ENCODE data around the gene EPHB6. TPM values are rescaled to one million over a fixed set of nuclear protein-coding genes. Genes with fewer than 3 reads are reported as not detected.

Gene EPHB6
- total RNA-seq, 1 donor from 2014 or later = 15.9 TPM

GRCh38 chr7:142833174-142834048 is 21.5 kb upstream of the EPHB6 start:
- no peak for DNase-seq

- no peak for DNase-seq
These were observed 19.4 kb upstream of the EPHB6 start for GRCh38 chr7:142835487-142835886.

GRCh38 chr7:142836426-142836825 is 18.4 kb upstream of the EPHB6 start:
- DNase-seq = no peak

DNA sequence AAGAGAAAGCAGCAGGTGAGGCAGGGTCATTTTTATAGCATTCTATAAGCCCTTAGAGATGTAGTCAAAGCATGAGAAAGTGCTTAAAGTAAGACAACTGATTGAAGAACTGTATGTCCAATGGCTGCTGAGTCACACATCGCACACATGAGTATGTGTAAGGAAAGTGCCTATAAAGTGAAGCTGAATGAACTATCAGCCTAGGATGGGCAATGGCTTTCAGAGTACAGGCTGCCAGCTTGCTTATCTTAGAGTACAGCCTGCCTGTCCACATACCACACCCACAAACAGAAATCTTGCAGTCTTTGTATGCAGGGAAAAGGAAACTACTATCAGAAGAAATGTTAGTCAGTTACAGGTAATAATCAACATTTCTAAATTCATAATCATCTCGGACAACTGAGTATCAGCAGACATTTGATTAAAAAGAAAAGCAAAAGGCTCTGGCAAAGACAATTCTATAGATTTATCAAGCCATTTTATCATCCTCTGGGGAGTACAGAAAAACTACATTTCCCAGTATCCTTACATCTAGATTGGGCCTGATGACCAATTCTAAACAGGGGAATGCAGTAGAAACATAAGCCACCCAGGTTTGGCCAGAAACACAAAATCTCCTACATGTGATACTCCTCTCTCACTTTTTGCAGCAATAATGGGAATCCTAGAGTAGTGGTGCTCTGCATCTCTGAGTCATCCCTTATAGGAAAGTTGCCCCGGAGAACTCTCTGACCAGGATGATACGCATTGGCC is 16.2 kb upstream of the EPHB6 start:
- no peak for DNase-seq

DNA sequence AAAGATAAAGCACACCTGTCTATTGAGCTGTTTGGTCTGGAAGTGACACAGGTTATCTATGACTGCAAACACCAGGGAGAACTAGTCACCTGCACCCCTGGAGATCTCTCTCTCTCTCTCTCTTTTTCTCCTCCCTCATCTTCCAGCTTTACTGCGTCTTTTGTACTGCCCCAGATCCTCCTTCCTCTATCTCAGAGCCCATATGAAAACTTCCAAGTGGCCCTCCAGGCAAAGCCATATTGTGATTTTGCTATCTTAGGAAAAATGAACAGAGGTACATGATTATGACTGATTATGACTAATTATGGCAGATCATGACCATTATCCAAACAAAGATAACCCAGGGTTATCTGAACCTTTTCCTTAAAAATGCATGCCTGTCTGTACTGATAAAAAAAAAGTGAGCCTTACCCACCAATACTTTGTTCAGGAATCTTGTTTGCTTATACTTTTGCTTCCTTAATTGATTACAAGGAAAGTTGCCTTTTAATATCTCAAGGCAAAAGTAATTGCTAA is 12.6 kb upstream of the EPHB6 start:
- no peak for DNase-seq

GRCh38 chr7:142847353-142847752 is 7.5 kb upstream of the EPHB6 start:
- DNase-seq = no peak

DNA sequence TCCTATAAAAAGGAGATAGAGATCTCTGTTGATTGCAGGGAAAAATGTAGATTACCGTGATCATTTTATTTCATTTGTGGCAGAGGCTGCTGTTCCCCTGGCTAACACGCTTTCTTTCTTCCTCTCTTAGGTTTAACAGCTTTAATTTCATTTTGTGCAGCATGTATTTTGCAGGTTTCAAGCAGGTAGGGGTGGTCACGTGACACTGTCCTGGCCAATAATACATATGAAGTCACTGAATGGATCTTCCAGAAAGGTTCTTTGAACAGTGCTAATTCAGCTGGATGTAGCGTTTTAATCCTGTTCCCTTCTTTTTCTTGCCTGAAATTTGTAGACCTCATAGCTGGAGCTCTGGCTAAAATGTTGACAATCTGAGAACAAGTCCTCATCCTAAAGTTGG is 3.6 kb upstream of the EPHB6 start:
- no peak for DNase-seq

DNA sequence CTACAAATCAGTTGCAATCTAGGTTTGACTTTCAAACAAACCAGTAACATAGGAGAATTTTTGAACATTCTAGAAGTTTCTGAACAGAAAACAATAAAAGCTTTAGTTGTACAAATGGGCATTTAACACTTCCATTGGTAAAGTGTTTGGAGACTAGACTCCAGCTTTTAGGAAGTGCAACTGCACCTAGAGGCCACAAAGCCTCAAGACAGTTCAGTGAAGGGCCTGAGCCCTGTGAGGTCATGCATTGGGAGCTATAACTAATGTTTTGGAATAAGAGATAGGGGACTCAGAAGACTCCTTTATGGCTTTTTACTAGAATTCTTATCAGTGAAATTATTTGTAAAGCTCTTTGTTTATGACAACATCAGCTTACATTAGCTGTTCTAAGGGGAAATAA is 3.0 kb upstream of the EPHB6 start:
- no peak for DNase-seq

DNA sequence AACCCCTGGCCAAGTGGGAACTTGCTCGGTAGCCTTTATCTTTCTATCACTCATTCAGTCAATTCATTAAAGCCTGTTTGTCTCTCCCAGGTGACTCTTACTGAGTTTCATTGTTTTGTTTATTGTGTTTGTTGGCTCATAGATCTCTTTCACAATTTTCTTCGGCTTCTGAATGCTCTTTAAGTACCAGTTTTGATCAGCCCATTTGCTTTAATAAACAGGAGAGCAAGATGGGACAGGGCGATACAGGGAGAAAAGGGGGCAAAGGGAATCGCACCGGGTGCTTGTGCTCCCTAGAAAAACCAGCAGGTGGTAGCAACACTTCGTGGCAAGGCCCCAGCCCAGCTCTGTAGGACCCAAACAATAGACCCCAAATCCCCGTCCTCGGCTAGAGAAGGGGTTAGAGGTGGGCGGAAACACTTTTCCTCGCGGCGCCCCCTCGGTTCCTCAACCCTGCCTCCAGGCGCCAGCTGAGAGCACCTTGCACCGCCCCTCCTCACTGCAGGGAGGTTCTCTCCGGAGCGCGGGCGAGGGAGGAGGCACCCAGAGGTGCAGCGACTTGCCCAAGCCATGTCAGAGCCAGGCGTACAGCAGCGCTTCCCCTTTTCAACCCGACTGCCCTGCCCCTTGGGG is 1.0 kb upstream of the EPHB6 start:
- DNase-seq = peak; percentile 86

DNA sequence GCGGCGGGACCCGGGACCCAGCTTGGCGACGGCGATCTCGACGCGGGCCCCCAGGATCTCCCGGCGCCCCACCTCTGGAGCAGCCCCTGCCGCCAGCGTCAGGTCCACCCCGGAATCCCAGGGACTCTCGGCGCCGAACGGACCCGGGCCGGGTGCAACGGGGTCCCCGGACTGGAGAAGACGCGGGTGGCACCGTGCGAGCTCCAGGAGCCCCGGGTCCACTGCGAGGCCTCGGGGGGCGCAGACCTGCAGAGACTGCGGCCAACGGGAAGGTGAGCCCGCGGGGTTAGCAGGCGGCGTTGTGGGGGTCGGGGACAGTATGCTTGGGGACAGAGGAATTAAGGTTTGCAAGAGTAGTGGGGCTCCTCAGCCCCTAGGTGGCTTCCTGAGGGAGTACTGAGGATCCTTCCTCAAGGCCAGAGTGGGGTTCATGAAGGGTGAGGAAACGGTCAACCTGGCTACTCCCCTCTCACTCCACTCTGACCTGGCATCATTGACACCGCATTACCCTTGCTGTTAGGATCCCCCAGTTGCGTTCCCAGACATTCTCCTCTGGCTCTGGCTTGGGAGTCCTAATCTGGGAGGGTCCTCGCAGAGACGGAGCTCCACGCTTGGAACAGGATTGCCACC is 353 bp downstream of the EPHB6 start:
- peak; percentile 15 for DNase-seq

DNA sequence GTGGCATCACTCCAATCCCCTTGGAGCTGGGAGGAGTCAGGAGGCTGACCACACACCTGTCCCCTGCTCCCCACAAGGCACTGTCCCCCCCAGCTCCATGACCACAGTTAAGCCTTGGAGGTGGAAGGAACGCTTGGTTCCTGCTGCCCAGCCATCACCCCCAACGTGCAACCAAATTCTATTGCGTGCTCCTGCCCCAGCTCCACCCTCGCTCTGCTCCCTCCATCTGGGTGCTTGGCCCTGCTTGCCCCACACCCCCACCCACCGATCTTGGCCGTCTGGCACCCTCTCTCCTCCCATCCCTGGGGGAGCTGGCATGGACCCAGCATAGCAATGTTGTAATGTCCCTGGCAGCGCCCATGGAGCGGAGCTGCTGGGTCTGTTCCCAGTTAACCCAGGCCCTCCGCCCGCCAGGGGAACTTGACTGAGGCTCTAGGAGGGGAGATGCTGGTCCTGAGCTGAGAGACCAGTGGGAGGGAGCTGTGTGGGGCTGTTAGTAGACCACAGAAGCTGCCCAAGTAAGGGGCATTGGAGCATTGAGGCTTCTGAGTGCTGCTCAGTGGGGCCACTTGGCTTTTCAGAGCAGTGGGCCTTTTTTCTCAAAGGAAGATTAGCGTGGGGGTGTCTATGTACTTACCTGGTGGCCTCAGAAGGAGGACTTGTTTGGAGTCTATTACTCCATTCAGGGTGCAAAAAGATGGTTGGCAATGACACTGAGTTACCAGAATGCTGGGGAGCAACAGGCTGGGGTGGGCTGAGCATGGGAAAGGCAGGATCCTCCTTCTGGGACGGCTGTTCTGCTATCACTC is 1.1 kb downstream of the EPHB6 start:
- DNase-seq = no peak

DNA sequence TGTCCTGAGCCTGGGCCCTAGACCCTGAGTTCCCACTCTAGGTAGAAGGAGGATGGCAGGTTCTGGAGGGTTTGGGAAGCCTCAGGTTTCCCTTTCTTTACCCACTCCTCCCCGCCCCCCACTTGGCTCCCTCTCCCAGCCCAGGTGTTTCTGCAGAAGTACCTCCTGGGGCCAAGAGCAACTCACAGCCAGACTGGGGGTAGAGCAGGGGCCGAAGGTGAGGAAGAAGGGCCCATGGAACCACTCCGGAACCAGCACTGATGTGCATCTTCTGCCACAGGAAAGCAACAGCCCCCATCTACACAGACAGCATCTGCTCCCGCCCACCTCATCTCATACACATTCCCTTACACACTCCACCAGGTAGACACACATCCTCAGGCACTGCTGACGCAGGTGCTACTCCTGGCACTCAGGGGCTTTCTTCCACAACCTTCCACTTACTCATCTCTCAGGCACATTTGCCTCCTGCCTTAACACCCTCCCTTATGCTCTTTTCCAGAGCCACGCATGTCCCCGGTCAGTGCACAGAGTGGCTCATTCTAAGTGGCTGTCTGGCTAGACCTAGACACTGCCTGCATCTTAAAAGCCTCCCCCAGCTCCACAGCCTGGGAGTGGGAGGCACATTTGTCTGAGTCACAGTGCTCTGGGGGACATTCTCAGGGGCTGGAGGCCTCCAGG is 1.8 kb downstream of the EPHB6 start:
- no peak for DNase-seq

DNA sequence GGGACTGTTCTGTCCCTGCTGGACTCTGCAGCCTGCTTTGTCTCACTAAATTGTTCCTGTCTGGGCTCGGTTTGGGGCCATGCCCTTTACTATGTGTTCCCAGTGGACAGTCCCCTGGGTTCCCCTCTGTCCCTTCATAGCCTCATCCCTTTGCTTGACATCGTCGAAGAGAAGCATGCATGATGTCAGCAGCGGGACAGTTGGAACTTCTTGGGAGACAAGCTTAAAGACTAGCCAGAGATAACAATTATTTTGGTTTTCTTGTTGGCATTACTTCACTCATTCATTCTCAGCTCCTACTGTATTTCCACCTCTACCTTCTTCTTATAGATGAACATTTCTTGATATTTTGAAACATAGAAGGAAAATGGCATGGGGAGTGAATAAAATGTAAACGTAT is 2.7 kb downstream of the EPHB6 start:
- DNase-seq = no peak

DNA sequence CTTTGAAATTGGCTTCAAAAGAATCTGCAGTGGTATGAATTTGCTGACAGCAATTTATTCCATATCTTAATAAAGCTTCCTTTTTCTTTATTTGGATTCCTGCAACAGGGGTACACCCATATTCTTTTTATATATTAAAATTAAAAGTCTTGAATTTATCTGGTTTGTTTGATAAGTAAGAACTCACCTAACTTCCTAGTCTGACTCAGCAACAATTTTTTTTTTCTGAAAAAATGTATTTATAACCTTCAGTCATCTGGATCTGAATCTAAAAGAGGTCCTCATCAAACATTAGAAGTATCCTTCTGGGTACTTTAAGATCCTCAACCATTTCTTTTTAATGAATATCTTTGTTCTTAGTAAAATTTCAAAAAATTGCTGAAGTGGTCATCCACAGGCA is 4.5 kb downstream of the EPHB6 start:
- DNase-seq = no peak

DNA sequence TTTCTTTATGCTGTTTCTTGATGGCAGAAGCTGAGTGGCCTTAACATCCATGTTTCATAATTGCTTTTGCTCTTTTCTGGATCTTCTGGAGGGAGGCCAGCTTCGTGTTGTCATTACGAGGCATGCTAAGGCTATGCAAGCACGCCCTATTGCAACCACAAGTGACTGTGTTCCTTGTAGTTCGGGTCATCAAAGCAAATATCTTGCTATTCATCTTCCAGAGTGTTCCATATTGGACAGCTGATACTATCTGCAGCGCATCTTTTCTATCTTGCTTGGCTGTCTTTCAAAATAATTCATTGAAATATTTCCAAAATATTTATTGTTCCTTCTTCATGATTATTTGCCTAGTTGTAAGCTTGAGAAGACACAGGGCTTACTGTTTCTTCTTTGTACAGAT is 5.0 kb downstream of the EPHB6 start:
- DNase-seq = peak; percentile 23

DNA sequence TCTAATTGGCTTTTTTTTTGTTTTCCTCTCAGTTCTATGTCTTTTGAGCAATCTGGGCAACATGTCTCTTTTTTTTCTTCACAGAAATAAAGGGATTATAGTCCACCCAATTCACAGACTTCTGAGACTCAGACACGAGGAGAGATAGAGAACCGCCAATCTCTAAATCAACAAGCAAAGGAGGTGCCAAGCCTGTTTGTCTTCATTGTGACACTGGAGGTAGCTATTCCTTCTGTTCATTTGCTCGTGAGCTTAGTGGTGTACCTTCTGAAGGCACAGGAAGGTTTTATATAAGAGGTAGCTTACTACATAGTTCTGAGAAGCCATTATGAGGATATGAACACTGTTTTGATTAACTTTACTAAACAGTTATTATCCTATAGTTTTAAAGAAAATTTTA is 6.1 kb downstream of the EPHB6 start:
- DNase-seq = no peak

DNA sequence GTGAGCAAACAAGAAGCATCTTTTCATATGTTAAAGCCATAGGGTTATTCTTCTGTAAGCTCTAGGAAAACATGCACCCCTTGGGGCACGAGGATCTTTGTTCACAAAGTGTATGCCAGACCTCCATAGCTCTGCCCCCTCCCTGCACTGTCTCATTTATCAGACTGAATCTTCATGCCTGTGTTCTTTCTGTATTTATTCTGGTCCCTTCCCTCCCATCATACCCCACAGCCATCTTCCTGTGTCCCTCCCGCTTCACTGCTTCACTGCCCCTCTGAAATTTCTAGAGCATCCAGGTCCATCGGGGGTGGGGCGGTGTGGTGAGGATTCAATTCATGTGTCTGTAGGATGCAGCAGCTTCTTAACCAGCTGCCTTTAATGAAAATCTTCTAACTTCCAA is 7.5 kb downstream of the EPHB6 start:
- no peak for DNase-seq

- DNase-seq = no peak
These were observed 8.0 kb downstream of the EPHB6 start for GRCh38 chr7:142862786-142863400.

DNA sequence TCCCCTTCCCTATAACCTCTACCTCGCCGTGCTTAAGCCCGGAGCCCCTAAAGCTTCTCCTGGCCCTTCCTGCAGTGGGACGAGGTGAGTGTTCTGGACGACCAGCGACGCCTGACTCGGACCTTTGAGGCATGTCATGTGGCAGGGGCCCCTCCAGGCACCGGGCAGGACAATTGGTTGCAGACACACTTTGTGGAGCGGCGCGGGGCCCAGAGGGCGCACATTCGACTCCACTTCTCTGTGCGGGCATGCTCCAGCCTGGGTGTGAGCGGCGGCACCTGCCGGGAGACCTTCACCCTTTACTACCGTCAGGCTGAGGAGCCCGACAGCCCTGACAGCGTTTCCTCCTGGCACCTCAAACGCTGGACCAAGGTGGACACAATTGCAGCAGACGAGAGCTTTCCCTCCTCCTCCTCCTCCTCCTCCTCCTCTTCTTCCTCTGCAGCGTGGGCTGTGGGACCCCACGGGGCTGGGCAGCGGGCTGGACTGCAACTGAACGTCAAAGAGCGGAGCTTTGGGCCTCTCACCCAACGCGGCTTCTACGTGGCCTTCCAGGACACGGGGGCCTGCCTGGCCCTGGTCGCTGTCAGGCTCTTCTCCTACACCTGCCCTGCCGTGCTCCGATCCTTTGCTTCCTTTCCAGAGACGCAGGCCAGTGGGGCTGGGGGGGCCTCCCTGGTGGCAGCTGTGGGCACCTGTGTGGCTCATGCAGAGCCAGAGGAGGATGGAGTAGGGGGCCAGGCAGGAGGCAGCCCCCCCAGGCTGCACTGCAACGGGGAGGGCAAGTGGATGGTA is 9.2 kb downstream of the EPHB6 start:
- no peak for DNase-seq

Measured in tongue (tissue), 2 donors.